Astrocyte (in vitro differentiated cells and primary cell): ENCODE data around the gene NKD1. TPM values are rescaled to one million over a fixed set of nuclear protein-coding genes. Genes with fewer than 3 reads are reported as not detected.
A peak's percentile ranks its signal among the peaks of the same experiment; 100 is the strongest.

ENCODE experiments used
- DNase-seq: peaks from one replicate; pipeline ENCODE4 v3.0.0-alpha.2; 2010; ENCODE audit warnings: low read depth
- FAIRE-seq: peaks from 2 replicates; lab custom pipeline; 2011; peaks lifted over from hg19 to GRCh38; lab: Jason Lieb, UNC
- H2AFZ ChIP-seq: 2 replicates; pipeline ENCODE4 v1.6.0; 2012; ENCODE audit warnings: low read depth, low read length, inconsistent platforms
- H3K27ac ChIP-seq: 2 replicates; pipeline ENCODE4 v1.5.1; 2011; ENCODE audit warnings: low read depth, low read length, inconsistent platforms
- H3K27me3 ChIP-seq: 2 replicates; pipeline ENCODE4 v1.6.0; 2011; ENCODE audit warnings: low read length, inconsistent platforms; ENCODE audit not compliant: insufficient read depth
- H3K36me3 ChIP-seq: 2 replicates; pipeline ENCODE4 v1.5.1; 2011; ENCODE audit warnings: low read length, inconsistent platforms; ENCODE audit not compliant: insufficient read depth
- H3K4me1 ChIP-seq: 2 replicates; pipeline ENCODE4 v1.5.1; 2011; ENCODE audit warnings: low read length, inconsistent platforms; ENCODE audit not compliant: insufficient read depth
- H3K4me2 ChIP-seq: 2 replicates; pipeline ENCODE4 v1.6.0; 2012; ENCODE audit warnings: low read length, inconsistent platforms
- H3K4me3 ChIP-seq: 2 replicates; pipeline ENCODE4 v1.5.1; 2011; ENCODE audit warnings: low read depth, mild to moderate bottlenecking, low read length, inconsistent platforms; ENCODE audit not compliant: insufficient read depth
- H3K79me2 ChIP-seq: 2 replicates; pipeline ENCODE4 v1.6.0; 2012; ENCODE audit warnings: mild to moderate bottlenecking, low read length, inconsistent platforms; ENCODE audit not compliant: insufficient read depth
- H3K9ac ChIP-seq: 2 replicates; pipeline ENCODE4 v1.6.0; 2012; ENCODE audit warnings: mild to moderate bottlenecking, low read length, inconsistent platforms
- H3K9me3 ChIP-seq: 2 replicates; pipeline ENCODE4 v1.5.1; 2012; ENCODE audit warnings: low read depth, mild to moderate bottlenecking, low read length, inconsistent platforms; ENCODE audit not compliant: insufficient read depth
- H4K20me1 ChIP-seq: 2 replicates; pipeline ENCODE4 v1.6.0; 2012; ENCODE audit warnings: low read length, inconsistent platforms; ENCODE audit not compliant: insufficient read depth
- H3K27ac Mint-ChIP-seq: one replicate; pipeline ENCODE4 v1.8.0; 2021; ENCODE audit warnings: mild to moderate bottlenecking, mixed read lengths; ENCODE audit not compliant: unreplicated experiment
- H3K27me3 Mint-ChIP-seq: one replicate; pipeline ENCODE4 v1.8.0; 2021; ENCODE audit warnings: low read depth, mixed read lengths; ENCODE audit not compliant: unreplicated experiment
- H3K36me3 Mint-ChIP-seq: one replicate; pipeline ENCODE4 v1.8.0; 2021; ENCODE audit warnings: low read depth, mixed read lengths; ENCODE audit not compliant: unreplicated experiment
- H3K4me1 Mint-ChIP-seq: one replicate; pipeline ENCODE4 v1.8.0; 2021; ENCODE audit warnings: low read depth, mixed read lengths; ENCODE audit not compliant: unreplicated experiment
- H3K4me3 Mint-ChIP-seq: one replicate; pipeline ENCODE4 v1.8.0; 2021; ENCODE audit warnings: mild to moderate bottlenecking, moderate library complexity, mixed read lengths; ENCODE audit not compliant: unreplicated experiment
- H3K9me3 Mint-ChIP-seq: one replicate; pipeline ENCODE4 v1.8.0; 2021; ENCODE audit warnings: mild to moderate bottlenecking, mixed read lengths; ENCODE audit not compliant: unreplicated experiment
- EZH2 ChIP-seq: IDR thresholded peaks from 2 replicates; pipeline ENCODE4 v1.6.1; 2012; ENCODE audit warnings: mild to moderate bottlenecking, low read length, inconsistent platforms; ENCODE audit not compliant: insufficient read depth
- total RNA-seq: library from RNA; stranded (reverse); gene quantifications from 2 replicates; pipeline ENCODE4 v1.2.1, GENCODE V29; 2021
- TF ChIP-seq, protein P1 (sequence below): IDR thresholded peaks from 2 replicates; pipeline ENCODE4 v1.5.1; 2011; ENCODE audit warnings: low read depth, mild to moderate bottlenecking, inconsistent platforms, low read length, moderate library complexity; ENCODE audit not compliant: insufficient read depth

NKD1 gene
- total RNA-seq, 1 donor from 2014 or later = 9.1 TPM

DNA sequence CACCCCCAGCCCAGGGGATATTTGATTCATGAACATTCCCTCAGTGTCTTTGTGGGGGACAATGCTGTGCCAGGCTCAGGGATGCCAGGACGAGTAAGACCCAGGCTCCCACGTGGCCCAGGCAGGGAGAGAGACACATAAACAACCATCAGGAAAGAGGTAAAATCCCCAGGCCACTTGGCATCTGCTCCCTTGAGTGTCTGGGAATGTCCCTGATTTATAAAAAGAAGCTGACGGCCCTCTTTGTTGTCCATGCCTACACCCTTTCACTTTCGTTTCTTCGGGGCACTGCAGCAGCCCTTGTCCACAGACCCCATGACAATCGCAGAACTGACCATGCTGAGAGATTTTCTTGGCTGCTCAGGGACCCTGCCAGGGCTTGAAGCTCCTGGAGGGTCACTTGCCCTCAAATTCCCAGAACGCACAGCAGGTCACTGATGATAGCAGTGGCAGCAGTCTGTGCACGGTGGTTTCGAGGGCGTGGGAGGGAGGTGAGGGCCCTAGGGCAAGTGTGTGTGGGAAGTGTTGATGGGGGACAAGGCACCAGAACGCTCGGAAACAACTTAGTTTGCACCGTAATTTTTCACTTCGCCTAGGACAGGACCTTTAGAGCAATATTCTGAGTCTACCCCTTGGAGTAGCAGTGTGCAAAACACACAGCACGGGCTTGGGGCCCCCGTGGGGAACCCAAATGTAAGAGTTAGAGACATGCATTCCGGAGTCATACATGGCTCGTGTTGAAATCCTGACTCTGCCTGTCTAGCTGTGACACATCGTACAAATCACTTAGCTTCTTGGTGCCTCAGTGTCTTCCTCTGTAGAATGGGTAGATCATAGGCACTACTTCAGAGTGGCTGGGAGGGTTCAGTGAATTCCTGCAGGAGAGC, 149.9 kb downstream of the NKD1 start:
- Mint-ChIP-seq H3K4me3 (no peak overlapping the region), H3K36me3 (no peaks in the 10 kb centered on the region), H3K4me1 (peaks cover 9% of the 10 kb centered on the region), H3K27me3 (peaks cover 25% of the 10 kb centered on the region), H3K9me3 (peaks cover 4% of the 10 kb centered on the region), H3K27ac (no peak overlapping the region)
- Histone ChIP-seq H2AFZ (peak overlapping the region; percentile 86), H3K9ac (peak overlapping the region; percentile 52), H3K79me2 (no peaks in the 10 kb centered on the region), H3K36me3 (no peaks in the 10 kb centered on the region), H3K4me1 (no peaks in the 10 kb centered on the region), H3K9me3 (no peaks in the 10 kb centered on the region), H3K27ac (no peak overlapping the region), H4K20me1 (no peaks in the 10 kb centered on the region), H3K4me3 (peak overlapping the region; percentile 32), H3K4me2 (peak overlapping the region; percentile 82), H3K27me3 (peaks cover 5% of the 10 kb centered on the region)
- no peak for TF ChIP-seq EZH2
- TF ChIP-seq, protein P1, sequence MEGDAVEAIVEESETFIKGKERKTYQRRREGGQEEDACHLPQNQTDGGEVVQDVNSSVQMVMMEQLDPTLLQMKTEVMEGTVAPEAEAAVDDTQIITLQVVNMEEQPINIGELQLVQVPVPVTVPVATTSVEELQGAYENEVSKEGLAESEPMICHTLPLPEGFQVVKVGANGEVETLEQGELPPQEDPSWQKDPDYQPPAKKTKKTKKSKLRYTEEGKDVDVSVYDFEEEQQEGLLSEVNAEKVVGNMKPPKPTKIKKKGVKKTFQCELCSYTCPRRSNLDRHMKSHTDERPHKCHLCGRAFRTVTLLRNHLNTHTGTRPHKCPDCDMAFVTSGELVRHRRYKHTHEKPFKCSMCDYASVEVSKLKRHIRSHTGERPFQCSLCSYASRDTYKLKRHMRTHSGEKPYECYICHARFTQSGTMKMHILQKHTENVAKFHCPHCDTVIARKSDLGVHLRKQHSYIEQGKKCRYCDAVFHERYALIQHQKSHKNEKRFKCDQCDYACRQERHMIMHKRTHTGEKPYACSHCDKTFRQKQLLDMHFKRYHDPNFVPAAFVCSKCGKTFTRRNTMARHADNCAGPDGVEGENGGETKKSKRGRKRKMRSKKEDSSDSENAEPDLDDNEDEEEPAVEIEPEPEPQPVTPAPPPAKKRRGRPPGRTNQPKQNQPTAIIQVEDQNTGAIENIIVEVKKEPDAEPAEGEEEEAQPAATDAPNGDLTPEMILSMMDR = no peak
- FAIRE-seq (no peak), DNase-seq (peak; percentile 34)

Other genes starting within 250 kb of the NKD1 start
- 54.8 and 58.5 TPM in 2 replicates for gene BRD7, start 179.4 kb upstream of the NKD1 start, total RNA-seq
- not detected in 2 replicates for gene SNX20, start 132.9 kb downstream of the NKD1 start, total RNA-seq
- gene NOD2, start 145.2 kb downstream of the NKD1 start, total RNA-seq = not detected in 2 replicates
- 34.2 and 36.1 TPM in 2 replicates for gene CYLD, start 193.7 kb downstream of the NKD1 start, total RNA-seq